GM10847 (cell line): ENCODE data around the gene C15orf40.

Source experiments
- POLR2A ChIP-seq: IDR thresholded peaks from 2 replicates; pipeline ENCODE4 v1.6.1; 2011; ENCODE audit not compliant: insufficient read length; ENCODE audit errors: extremely low read depth

The C15orf40 gene

DNA sequence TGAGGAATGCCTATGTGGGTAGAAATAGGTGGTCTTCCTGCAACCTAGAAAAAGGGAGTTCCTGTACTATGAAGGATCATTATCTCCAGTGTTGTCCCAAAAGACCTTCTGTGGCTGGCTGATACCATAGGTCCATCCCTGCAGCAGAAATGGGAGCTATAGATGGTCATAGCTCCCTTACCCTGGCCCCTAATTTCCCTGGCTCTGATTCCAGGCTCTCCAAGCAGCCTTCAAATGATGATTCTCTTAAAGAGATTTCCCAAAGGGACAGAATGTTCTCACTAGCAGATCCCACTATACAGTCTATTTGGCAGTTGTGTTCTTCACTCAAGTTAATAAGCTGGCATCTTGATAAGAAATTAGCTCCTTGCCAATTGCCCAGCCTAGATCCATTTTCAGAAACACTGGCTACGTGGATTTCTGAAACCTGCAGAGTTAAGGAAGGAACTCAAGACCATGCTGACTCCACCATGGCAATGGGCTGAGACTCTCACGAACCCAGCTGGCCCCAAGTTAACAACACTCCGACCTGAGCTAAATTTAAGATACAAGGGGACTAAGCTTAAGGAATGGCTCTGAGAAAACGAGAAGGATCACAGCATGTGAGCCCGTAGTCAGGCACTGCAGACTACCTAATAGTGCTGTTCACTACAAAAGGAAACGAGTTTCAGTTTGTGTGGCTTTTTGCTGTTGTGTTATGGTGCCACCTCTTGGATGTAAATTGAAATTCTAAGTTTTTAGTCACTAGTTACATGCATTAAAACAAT lies 11.4 kb downstream of the C15orf40 start:
- TF ChIP-seq POLR2A: no peak

DNA sequence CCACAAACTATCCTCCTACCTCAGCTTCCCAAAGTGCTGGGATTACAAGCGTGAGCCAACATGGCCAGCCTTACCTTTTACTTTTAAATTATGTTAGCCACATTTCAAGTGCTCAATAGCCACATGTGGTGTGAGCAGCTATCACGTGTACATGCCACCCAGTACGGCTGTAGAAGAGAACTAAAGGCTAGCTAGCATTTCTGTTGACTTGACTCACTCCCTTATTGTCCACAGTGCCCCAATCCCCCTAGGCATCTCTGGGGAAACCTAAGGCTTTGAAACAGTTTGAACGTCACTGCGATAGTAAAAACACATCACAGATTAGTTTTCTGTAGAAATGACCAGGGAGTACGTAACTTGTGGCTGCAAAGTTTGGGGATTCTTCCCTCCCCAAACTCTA lies 12.0 kb downstream of the C15orf40 start:
- TF ChIP-seq POLR2A: no peak

DNA sequence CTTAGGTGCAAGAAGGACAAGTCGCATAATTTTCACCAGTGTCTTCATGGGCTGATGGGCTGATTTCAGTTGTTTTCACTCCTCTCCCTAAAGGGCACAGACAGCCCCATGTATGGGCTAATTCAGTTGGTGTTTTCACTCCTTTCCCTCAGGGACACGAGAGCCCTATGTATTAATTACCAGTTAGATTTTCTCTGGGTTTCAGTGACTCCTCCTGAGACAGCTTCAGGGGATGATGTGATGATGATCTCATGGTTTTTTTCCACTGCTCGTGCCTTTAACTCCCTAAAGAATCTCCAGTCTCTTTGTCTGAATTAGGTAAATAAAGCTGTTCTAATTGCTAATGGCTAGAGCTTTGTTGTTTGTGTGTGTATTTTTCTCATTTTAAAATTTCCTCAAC lies 15.5 kb downstream of the C15orf40 start:
- no peak for TF ChIP-seq POLR2A

DNA sequence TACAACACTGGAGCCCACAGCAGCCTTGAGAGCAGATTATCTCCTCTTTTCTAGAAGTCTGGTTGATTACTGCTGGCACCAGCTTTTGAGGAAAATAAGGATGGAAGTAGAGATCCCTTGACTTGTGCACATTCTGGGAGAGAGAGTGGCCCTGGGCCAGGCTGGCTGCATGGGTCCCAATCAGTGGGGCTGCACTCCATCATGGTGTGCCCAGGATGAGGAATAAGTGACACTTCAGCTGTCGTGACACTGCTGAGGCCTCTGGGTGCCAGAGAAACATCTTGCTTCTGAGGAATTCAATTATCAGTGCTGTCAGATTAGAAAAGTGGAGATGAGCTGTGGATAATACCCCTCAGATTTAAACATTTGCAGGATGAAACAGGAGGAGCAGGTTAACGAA lies 16.4 kb downstream of the C15orf40 start:
- no peak for TF ChIP-seq POLR2A

DNA sequence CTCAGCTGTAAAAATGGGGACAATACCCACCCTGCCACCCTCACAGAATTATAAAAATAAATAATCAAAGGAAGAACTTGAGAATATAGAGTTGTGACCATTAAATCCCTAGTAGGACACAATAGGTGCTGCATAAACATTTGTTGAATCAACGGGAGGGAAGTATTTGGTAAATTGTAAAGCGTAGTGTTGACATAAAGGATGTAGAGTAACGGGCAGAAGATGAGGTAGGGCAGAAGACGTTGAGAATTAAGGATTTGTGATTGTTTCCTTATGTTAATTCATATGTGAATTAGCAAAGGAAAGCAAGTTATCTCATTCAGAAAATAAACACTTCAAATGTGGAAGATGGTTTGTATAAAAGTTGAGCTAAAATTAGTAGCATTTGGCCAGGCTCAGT lies 18.3 kb downstream of the C15orf40 start:
- no peak for TF ChIP-seq POLR2A

DNA sequence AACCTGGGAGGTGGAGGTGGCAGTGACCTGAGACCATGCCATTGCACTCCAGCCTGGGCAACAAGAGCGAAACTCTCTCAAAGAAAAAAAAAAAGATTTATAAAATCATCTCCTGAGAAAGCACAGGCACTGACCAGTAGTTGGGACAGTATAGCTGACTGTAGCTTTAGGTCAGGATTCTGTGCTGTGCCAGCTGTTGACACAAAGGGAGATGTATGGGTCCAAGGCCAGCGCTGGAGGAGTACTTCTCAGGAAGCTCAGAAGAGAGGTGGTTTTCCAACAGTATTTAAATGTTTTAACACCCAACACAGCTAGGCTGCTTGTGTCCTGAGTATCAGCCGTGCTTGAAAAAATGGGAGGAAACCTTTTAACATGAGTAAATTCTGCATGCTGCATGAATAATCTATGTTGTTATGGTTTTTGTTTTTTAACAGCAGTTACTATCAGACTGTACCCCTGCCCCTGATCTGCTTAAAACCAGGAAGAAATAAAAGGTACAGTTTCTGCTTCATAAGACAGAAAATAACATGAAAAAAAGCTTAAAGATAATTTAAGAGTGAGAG lies 18.9 kb downstream of the C15orf40 start:
- TF ChIP-seq POLR2A: no peak

DNA sequence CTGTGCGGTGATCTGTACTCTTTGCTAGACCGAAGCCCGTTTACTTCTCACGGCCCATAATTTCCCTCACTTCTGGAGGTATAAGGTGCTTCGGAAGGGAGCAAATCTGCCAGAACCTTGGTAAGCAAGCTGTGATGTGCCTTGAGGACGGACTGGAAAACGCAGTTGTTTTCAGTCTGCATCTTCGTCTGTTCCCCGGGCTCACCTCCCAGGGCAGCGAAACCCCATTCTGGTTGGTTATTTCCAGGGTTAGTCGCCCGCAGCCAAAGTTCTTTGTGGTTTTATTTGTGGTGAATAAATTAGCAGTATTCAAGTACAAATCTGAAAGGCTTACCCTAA lies 25.0 kb downstream of the C15orf40 start:
- no peak for TF ChIP-seq POLR2A

DNA sequence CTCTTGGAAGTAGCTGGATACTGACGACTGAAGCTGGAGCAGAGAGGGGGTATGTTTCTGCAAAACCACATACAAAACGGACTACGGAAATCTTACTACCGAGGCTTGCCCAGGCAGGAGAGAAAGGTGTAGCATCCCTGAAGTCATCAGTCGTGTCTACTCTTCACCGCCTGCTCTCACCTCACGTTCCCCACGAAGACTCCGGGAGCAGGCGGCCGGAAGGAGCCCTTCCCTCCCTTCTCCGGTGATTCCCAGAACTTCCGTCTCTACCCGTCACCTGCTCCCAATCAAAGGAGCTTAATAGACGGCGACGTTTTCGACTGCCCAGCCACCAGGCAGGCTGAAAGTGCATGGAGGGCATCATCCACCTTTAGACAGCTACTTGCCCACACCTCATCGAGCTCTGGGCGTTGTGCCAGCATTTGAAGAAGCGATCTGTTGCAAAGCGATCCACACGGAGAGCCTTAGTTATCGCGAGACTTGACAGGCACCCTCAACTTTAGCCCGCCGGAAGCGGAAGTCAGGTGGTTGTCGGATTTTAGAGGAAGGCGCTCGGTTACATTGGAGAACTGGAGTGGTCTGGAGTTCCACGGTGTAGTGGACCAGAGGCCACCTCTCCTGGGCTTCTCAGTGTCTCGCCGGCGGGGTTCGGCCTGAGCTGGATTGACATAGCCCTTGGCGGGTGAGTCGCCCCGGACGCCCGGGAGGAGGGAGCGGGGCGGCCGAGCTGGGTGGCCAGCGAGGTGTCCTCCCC lies 25.6 kb downstream of the C15orf40 start, which contains the start of gene RAMAC:
Gene RAMAC (plus strand): TSS at position 523 of the 754 bp plus-strand sequence. CDS start 2,809 bp downstream, outside the sequence.
- peak; percentile 56 for TF ChIP-seq POLR2A

DNA sequence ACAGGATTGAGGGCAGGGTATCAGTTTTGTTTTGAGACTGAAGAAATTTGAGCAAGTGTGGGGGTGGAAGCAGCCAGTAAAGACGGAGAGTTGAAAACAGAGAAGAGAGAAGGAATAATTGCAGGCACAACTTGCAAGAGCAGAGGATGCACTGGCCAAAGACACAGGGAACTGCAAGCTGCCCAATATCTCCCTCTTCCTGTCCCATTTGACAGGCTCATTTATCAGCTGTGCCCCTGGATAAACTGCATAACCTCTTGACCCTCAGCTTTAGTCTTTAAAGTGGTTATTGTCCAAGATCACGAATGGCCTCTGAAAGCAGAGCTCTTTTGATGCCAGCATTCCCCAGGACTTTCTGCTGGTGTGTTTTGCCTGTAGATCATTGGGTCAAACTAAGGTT lies 30.5 kb downstream of the C15orf40 start:
- no peak for TF ChIP-seq POLR2A

DNA sequence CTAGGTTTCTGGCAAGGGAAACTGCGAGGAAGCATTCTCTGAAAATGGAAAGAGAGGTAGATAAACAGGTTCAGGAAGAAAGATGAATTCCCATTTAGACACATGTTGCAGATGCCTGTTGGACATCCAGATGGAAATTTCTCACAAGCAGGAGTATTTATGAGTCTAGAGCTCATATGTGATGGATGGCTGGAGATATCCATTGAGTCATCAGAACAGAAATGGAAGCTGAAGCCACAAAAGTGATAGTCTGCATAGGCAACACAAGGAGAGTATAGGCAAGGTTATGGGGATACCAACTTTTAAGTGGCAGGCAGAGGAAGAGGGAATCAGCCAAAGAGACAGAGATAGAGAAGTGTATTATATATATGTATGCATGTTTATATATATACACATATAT lies 31.7 kb downstream of the C15orf40 start:
- TF ChIP-seq POLR2A: no peak

DNA sequence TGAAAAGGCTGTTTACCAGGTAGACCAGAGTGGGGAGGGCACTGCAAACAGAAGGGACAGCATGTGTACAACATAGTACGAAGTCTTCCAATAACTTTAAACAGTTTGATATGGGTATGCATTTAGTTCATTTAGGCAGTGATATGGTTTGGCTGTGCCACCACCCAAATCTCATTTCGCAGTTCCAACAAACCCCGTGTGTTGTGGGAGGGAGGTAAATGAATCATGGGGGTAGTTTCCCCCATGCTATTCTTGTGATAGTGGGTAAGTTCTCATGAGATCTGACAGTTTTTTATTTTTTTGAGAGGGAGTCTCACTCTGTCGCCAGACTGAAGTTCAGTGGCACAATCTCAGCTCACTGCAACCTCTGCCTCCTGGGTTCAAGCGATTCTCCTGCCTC lies 33.0 kb downstream of the C15orf40 start:
- no peak for TF ChIP-seq POLR2A

DNA sequence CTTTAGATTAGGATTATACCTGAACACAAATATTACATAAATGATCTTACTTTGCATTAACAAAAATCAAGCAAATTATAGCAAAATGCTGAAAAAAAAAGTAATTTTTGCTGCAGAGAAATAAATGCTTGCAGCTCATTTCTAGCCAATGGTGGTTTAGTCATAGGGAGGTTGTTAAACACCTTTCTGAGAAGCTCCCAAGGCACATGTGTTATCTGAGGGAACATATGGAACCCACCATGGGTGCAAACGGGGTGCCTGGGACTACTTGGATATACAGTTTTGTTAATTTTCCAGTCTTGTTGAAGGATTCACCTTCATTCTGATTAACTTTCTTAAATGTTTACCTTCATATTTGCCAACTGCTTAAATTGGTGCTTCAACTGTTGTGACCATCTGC lies 34.4 kb downstream of the C15orf40 start:
- TF ChIP-seq POLR2A: no peak

DNA sequence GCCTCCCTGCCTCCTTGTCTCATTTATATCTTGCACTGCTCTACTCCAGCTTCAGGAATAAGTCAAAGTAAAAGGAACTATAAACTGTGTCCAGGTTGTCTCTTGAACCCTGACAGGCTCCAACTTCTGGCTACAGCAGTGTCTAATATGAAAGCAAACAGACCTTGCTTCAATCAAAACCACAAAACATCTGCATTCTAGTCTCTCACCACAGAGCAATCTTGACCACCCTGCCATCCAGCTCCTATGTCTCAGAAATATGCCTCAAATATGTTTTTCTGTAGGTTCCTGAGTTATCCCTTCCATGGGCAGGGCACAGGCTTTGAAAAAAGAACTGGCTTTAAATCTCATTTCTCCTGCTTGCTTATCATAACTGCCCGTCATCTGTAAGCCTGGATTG lies 38.4 kb downstream of the C15orf40 start:
- no peak for TF ChIP-seq POLR2A

DNA sequence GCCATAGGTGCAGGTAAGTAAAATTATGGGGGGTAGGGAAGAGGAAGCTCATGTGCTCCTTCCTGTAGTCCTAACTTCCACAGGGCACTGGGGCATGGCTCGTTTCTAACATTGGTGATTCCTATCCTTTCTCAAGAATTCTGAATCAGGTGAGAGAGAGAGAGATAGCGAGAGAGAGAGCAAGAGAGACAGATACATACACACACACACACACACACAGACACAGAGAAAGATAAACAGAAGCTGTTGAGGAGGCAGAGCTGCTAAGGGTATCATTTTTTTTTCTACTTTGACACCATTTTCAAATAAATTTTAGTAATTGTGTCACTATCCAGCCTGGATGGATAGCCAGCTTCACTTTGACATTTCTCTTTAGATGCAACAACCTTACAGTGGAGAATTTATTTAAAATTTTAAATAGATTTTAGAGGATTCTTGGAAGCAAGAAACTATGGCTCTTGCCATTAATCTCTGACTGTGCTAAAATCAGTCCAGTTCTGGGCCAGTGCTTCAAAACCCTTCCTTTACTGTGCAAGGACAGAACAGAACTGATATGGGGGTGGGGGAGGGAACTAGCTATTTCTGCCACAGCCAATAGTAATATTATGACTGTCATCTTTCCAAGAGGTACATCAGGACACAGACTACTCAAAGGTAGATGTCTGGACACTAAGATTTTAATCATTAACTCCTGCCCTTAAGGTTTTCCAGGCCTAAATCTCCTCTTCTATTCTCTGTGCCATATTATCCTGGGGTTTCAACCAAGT lies 40.0 kb downstream of the C15orf40 start:
- TF ChIP-seq POLR2A: no peak

DNA sequence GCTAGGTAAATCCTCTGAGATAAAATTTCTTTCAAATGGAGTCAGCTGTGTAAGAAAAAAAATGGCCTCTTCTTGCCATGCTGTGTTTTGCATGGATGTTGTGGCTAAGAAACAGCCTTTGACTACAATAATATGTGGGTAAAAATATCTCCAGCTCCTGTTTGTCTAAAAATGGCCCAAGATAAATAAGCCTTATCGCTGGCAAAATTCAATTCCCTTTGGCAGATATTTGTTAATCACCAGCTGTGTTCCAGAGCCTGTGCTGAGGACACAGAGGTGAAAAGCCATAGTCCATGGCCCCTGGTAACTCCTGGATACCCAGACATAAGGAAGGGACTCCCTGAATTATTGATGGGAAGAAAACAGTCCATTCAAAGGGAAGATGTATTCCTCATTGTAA lies 40.7 kb downstream of the C15orf40 start:
- TF ChIP-seq POLR2A: no peak
